ENCODE data around the gene EGFL7.
A peak's percentile ranks its signal among the peaks of the same experiment; 100 is the strongest.

The EGFL7 gene

DNA sequence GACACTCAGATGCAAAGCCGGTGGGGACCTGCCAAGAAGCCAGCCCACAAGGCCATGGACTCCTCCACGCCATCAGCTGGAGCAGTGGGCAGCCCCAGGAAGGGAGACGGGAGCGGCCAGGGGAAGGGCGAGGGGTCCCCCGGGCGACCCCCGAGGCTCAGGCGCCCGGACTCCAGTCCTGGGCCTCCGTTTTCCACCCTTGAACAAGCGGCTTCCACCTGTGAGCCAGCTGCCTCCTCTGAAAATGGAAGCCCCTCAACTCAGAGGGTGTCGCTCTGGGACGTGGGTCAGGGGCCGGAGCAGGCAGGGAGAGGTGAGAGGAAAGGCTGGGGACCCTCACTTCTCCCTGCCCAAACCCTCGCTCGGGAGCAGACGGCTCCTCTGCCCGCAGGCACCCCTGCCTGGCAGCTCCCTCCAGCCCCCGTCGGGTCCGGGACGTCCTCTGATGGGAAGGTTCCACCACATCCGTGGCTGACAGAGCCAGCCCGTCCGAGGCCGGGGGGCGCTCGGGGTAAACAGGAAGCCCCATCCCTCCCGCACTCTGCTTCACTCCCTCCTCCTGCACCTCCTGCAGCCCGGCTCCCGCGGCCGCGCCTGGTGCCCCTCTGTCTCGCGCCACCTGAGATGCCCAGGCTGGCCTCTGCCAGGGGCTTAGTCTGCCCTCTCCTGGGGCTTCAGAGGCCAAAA lies 3.7 kb upstream of the EGFL7 start:
- TF ChIP-seq EZH2phosphoT487 (IDR thresholded peaks at IDR 0.05; ENCODE audit: borderline replicate concordance, low read length) (0 out of 2 replicates have a peak, but pooled peaks have one; percentile 59), CTCF (IDR thresholded peaks at IDR 0.05; ENCODE audit: low read depth, low read length, poor library complexity, severe bottlenecking) (no peak)
- no peak overlapping the region for H3K27ac ChIP-seq (ENCODE audit: low read depth, low read length)
- no peaks in the 10 kb centered on the region for H3K9me3 ChIP-seq (ENCODE audit: control insufficient read depth, insufficient read depth, low read length)
- H3K36me3 ChIP-seq (ENCODE audit: control insufficient read depth, low read length), result no peaks in the 10 kb centered on the region
- no peaks in the 10 kb centered on the region for H3K79me2 ChIP-seq (ENCODE audit: control insufficient read depth, low read length)
- H3K27me3 ChIP-seq (ENCODE audit: control insufficient read depth, low read length), result peaks cover 67% of the 10 kb centered on the region
- H3K9me2 ChIP-seq (replicated peaks; ENCODE audit: control insufficient read depth, low read length), result no peaks in the 10 kb centered on the region
- no peaks in the 10 kb centered on the region for H3F3A ChIP-seq (ENCODE audit: control insufficient read depth, insufficient read depth)
- H3K4me3 ChIP-seq (ENCODE audit: low read length), result no peak overlapping the region
- no peaks in the 10 kb centered on the region for H4K20me1 ChIP-seq (ENCODE audit: control insufficient read depth, insufficient read depth, low read depth, low read length)
- peaks cover 45% of the 10 kb centered on the region for H3K4me1 ChIP-seq (ENCODE audit: control insufficient read depth, low read length)
- peak overlapping the region; percentile 5; the same call in 1 of the 2 replicates for H3K4me2 ChIP-seq (ENCODE audit: low read length)

GRCh38 chr9:136659861-136660784 lies 2.6 kb upstream of the EGFL7 start:
- Histone ChIP-seq H3K4me3 (ENCODE audit: low read length) (no peak overlapping the region), H3K9me2 (replicated peaks; ENCODE audit: control insufficient read depth, low read length) (no peaks in the 10 kb centered on the region), H3F3A (ENCODE audit: control insufficient read depth, insufficient read depth) (no peaks in the 10 kb centered on the region), H3K4me1 (ENCODE audit: control insufficient read depth, low read length) (peaks cover 42% of the 10 kb centered on the region), H3K9me3 (ENCODE audit: control insufficient read depth, insufficient read depth, low read length) (no peaks in the 10 kb centered on the region), H3K36me3 (ENCODE audit: control insufficient read depth, low read length) (no peaks in the 10 kb centered on the region), H3K27me3 (ENCODE audit: control insufficient read depth, low read length) (peaks cover 72% of the 10 kb centered on the region), H3K27ac (ENCODE audit: low read depth, low read length) (no peak overlapping the region), H3K4me2 (ENCODE audit: low read length) (no peak overlapping the region), H4K20me1 (ENCODE audit: control insufficient read depth, insufficient read depth, low read depth, low read length) (no peaks in the 10 kb centered on the region), H3K79me2 (ENCODE audit: control insufficient read depth, low read length) (no peaks in the 10 kb centered on the region)
- TF ChIP-seq EZH2phosphoT487 (IDR thresholded peaks at IDR 0.05; ENCODE audit: borderline replicate concordance, low read length), result no peak
- no peak for TF ChIP-seq CTCF (IDR thresholded peaks at IDR 0.05; ENCODE audit: low read depth, low read length, poor library complexity, severe bottlenecking)

DNA sequence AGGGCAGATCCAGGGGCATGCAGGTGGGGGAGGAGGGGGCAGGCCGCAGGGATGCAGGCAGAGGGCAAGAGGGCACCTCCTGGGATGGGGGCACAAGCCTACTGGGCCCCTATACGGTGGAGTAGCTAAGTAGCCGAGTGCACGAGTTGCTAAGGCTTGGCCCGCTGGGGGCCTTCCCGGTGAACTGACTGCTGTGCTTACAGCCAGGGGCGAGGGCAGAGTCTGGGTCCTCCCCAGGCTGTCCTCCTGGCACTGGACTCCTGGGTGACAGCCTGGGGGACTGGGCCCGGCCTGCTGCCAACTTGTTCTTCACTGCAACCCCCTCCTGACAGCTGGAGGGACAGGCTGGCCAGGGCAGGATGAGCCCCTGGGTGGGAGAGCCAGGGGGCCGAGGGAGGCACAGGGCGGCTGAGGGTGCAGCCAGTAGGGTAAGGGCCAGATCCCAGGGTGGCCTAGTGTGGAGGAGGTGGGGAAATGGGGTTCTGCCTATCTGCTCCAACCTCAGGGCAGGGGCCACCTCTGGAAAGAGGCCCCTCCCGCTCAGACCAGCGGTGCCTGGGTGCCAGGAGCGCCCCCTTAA lies 1.7 kb upstream of the EGFL7 start:
- peaks cover 69% of the 10 kb centered on the region for H3K27me3 ChIP-seq (ENCODE audit: control insufficient read depth, low read length)
- no peaks in the 10 kb centered on the region for H3F3A ChIP-seq (ENCODE audit: control insufficient read depth, insufficient read depth)
- H3K4me1 ChIP-seq (ENCODE audit: control insufficient read depth, low read length), result peaks cover 33% of the 10 kb centered on the region
- no peaks in the 10 kb centered on the region for H3K79me2 ChIP-seq (ENCODE audit: control insufficient read depth, low read length)
- H4K20me1 ChIP-seq (ENCODE audit: control insufficient read depth, insufficient read depth, low read depth, low read length), result no peaks in the 10 kb centered on the region
- TF ChIP-seq EZH2phosphoT487 (IDR thresholded peaks at IDR 0.05; ENCODE audit: borderline replicate concordance, low read length) (no peak), CTCF (IDR thresholded peaks at IDR 0.05; ENCODE audit: low read depth, low read length, poor library complexity, severe bottlenecking) (no peak)
- H3K36me3 ChIP-seq (ENCODE audit: control insufficient read depth, low read length), result no peaks in the 10 kb centered on the region
- H3K27ac ChIP-seq (ENCODE audit: low read depth, low read length), result no peak overlapping the region
- no peaks in the 10 kb centered on the region for H3K9me2 ChIP-seq (replicated peaks; ENCODE audit: control insufficient read depth, low read length)
- no peak overlapping the region for H3K4me2 ChIP-seq (ENCODE audit: low read length)
- no peak overlapping the region for H3K4me3 ChIP-seq (ENCODE audit: low read length)
- no peaks in the 10 kb centered on the region for H3K9me3 ChIP-seq (ENCODE audit: control insufficient read depth, insufficient read depth, low read length)

All from DOHH2 (cell line).